ENCODE results near the gene LRBA.

DNA sequence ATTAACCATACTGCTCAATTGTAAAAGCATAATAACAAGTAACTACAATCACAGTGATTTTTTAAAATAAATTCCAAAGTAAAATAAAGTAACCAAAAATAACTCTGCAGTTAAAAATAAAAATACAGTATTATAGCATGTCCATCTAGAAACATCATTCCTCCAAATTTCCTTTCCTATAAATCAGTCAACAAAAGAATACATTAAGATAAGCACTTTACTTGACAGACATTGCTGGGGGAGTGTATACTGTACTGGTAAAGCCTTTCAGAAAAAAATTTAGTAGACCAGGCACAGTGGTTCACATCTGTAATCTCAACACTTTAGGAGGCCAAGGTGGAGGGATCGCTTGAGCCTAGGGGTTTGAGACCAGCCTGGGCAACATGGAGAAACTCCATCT lies 91.1 kb downstream of the LRBA start:
- TF ChIP-seq POLR2A (IDR thresholded peaks at IDR 0.05; ENCODE audit: low read depth, low read length) (no peak), TAF1 (IDR thresholded peaks at IDR 0.05; ENCODE audit: borderline replicate concordance, low read depth, low read length) (no peak)

Data from GM12892 (cell line).